GM23248 (cell line): ENCODE measurements around the gene BAD. TPM values are rescaled to one million over a fixed set of nuclear protein-coding genes. Genes with fewer than 3 reads are reported as not detected.
A peak's percentile ranks its signal among the peaks of the same experiment; 100 is the strongest.

Source experiments
- DNase-seq: peaks from one replicate; pipeline ENCODE4 v3.0.0-alpha.2; 2015
- H2AFZ ChIP-seq: fragments of 200-600 bp; sonication (generic); 2 replicates; pipeline ENCODE4 v1.6.1; 2016; ENCODE audit warnings: antibody characterized with exemption
- H3F3A ChIP-seq: fragments of 200-600 bp; sonication (generic); 2 replicates; pipeline ENCODE4 v1.6.1; 2016; ENCODE audit warnings: mild to moderate bottlenecking, antibody characterized with exemption, mixed run types; ENCODE audit not compliant: insufficient read depth
- H3K27ac ChIP-seq: fragments of 200-600 bp; sonication (generic); 2 replicates; pipeline ENCODE4 v1.5.1; 2016; ENCODE audit warnings: mild to moderate bottlenecking
- H3K27me3 ChIP-seq: fragments of 200-600 bp; sonication (generic); replicated peaks from 2 replicates; pipeline ENCODE4 v1.6.1; 2016; ENCODE audit warnings: mild to moderate bottlenecking; ENCODE audit not compliant: insufficient read depth
- H3K36me3 ChIP-seq: fragments of 200-600 bp; sonication (generic); 2 replicates; pipeline ENCODE4 v1.6.1; 2016; ENCODE audit warnings: low read depth, mild to moderate bottlenecking
- H3K4me1 ChIP-seq: fragments of 200-600 bp; sonication (generic); 2 replicates; pipeline ENCODE4 v1.6.1; 2016; ENCODE audit warnings: mild to moderate bottlenecking; ENCODE audit not compliant: insufficient read depth
- H3K4me2 ChIP-seq: fragments of 200-600 bp; sonication (generic); one replicate; pipeline ENCODE4 v1.6.1; 2016; ENCODE audit warnings: mild to moderate bottlenecking; ENCODE audit not compliant: unreplicated experiment
- H3K4me3 ChIP-seq: fragments of 200-600 bp; sonication (generic); 2 replicates; pipeline ENCODE4 v1.5.1; 2016; ENCODE audit warnings: mild to moderate bottlenecking
- H3K79me2 ChIP-seq: fragments of 200-600 bp; sonication (generic); 2 replicates; pipeline ENCODE4 v1.6.1; 2016; ENCODE audit warnings: mild to moderate bottlenecking; ENCODE audit not compliant: insufficient read depth
- H3K9ac ChIP-seq: fragments of 200-600 bp; sonication (generic); 2 replicates; pipeline ENCODE4 v1.6.1; 2016; ENCODE audit warnings: mild to moderate bottlenecking
- H3K9me2 ChIP-seq: fragments of 200-600 bp; sonication (generic); 2 replicates; pipeline ENCODE4 v1.6.1; 2016; ENCODE audit warnings: mixed run types, mild to moderate bottlenecking, moderate library complexity; ENCODE audit not compliant: insufficient read depth
- H3K9me3 ChIP-seq: fragments of 200-600 bp; sonication (generic); one replicate; pipeline ENCODE4 v1.6.1; 2017; ENCODE audit warnings: low read depth
- H4K20me1 ChIP-seq: fragments of 200-600 bp; sonication (generic); 2 replicates; pipeline ENCODE4 v1.6.0; 2016; ENCODE audit not compliant: insufficient read depth
- EZH2 ChIP-seq: fragments of 200-600 bp; sonication (generic); IDR thresholded peaks from 2 replicates; pipeline ENCODE4 v1.6.1; 2018; ENCODE audit warnings: antibody characterized with exemption, mild to moderate bottlenecking; ENCODE audit not compliant: insufficient read depth, poor library complexity, severe bottlenecking
- EZH2phosphoT487 ChIP-seq: fragments of 200-600 bp; sonication (generic); IDR thresholded peaks from 2 replicates; pipeline ENCODE4 v1.6.1; 2018; ENCODE audit warnings: antibody characterized with exemption, moderate library complexity, mild to moderate bottlenecking, low read depth; ENCODE audit not compliant: insufficient read depth
- WGBS, 2 experiments: methylation state at CpG; one replicate each; pipeline ENCODE4 v1.1.6; 2015 to 2017; ENCODE audit warnings: low lambda C conversion rate in 2 of 2, low coverage in 1 of 2; ENCODE audit errors: missing lambda C conversion rate in 2 of 2; 5-methylcytosine and 5-hydroxymethylcytosine counted together
- in situ Hi-C: fragments of 300-500 bp; cut with MboI; formaldehyde crosslinking; loops from 2 replicates; pipeline ENCODE4 v1.15.0; 2020
- polyA plus RNA-seq: library from polyadenylated mRNA; unstranded; fragments of >200 nt; fragmentation: Nextera tagmentation; extraction: Ambion mirVana; gene quantifications from 2 replicates; pipeline ENCODE4 v1.2.1, GENCODE V29; 2016
- total RNA-seq: library from RNA; depleted of rRNA; stranded (reverse); fragments of >200 nt; shearing (Covaris generic); gene quantifications from 2 replicates; pipeline ENCODE4 v1.2.3, GENCODE V29; 2014

Gene BAD
- total and polyA plus RNA-seq, 2 experiments from 2014 or later: 146 to 170 TPM

- Histone ChIP-seq H3K4me2 (no peak overlapping the region), H3K36me3 (0 out of 2 replicates have a peak, but pooled peaks cover 4% of the 10 kb centered on the region), H3K4me3 (no peak overlapping the region), H4K20me1 (no peaks in the 10 kb centered on the region), H3F3A (peaks cover 36% of the 10 kb centered on the region), H3K27me3 (no peaks in the 10 kb centered on the region), H3K27ac (peak overlapping the region; percentile 34; the same call in 1 of the 2 replicates), H3K9me3 (no peaks in the 10 kb centered on the region), H3K79me2 (peaks cover 34% of the 10 kb centered on the region), H3K4me1 (peaks cover 21% of the 10 kb centered on the region), H2AFZ (no peak overlapping the region), H3K9ac (no peak overlapping the region), H3K9me2 (no peaks in the 10 kb centered on the region)
- TF ChIP-seq EZH2 (no peak), EZH2phosphoT487 (no peak)
- in situ Hi-C loops: no loop called here
- no peak for DNase-seq
- 82 to 83% methylated on average over 2 of the region's 2 CpGs for WGBS, 2 experiments
Measured at GRCh38 chr11:64275841-64276240, 8.6 kb downstream of the BAD start.

GRCh38 chr11:64275031-64275800, 9.2 kb downstream of the BAD start:
- peaks cover 21% of the 10 kb centered on the region for H3K4me1 ChIP-seq
- peaks cover 41% of the 10 kb centered on the region for H3F3A ChIP-seq
- H3K79me2 ChIP-seq: peaks cover 34% of the 10 kb centered on the region
- H3K9me3 ChIP-seq: no peaks in the 10 kb centered on the region
- 92% methylated on average over 13 to 15 of the region's 15 CpGs for WGBS, 2 experiments
- H3K9me2 ChIP-seq: no peaks in the 10 kb centered on the region
- in situ Hi-C loops: no loop called here
- TF ChIP-seq EZH2: no peak
- no peak for TF ChIP-seq EZH2phosphoT487
- no peaks in the 10 kb centered on the region for H4K20me1 ChIP-seq
- no peak overlapping the region for H3K4me3 ChIP-seq
- 0 out of 2 replicates have a peak, but pooled peaks cover 4% of the 10 kb centered on the region for H3K36me3 ChIP-seq
- no peaks in the 10 kb centered on the region for H3K27me3 ChIP-seq
- no peak overlapping the region for H3K9ac ChIP-seq
- DNase-seq: no peak
- H2AFZ ChIP-seq: no peak overlapping the region
- no peak overlapping the region for H3K27ac ChIP-seq
- H3K4me2 ChIP-seq: no peak overlapping the region

GRCh38 chr11:64269540-64270220, 14.8 kb downstream of the BAD start:
- 1% methylated on average over 48 to 58 of the region's 58 CpGs for WGBS, 2 experiments
- Histone ChIP-seq H3K9me3 (no peaks in the 10 kb centered on the region), H3K9me2 (no peaks in the 10 kb centered on the region), H2AFZ (peak overlapping the region; percentile 62), H3F3A (peaks cover 23% of the 10 kb centered on the region), H3K4me2 (peak overlapping the region; percentile 83), H3K4me1 (peaks cover 23% of the 10 kb centered on the region), H3K79me2 (peaks cover 30% of the 10 kb centered on the region), H3K9ac (peak overlapping the region; percentile 84), H3K27me3 (no peaks in the 10 kb centered on the region), H3K4me3 (peak overlapping the region; percentile 87), H3K27ac (peak overlapping the region; percentile 83), H4K20me1 (no peaks in the 10 kb centered on the region), H3K36me3 (no peaks in the 10 kb centered on the region)
- peak; percentile 100 for DNase-seq
- TF ChIP-seq EZH2 (no peak), EZH2phosphoT487 (no peak)
- in situ Hi-C loops: no loop called here

GRCh38 chr11:64268893-64269539, 15.4 kb downstream of the BAD start:
- DNase-seq: peak; percentile 75
- no peaks in the 10 kb centered on the region for H3K27me3 ChIP-seq
- TF ChIP-seq EZH2 (no peak), EZH2phosphoT487 (no peak)
- peak overlapping the region; percentile 83 for H3K27ac ChIP-seq
- peak overlapping the region; percentile 83 for H3K4me2 ChIP-seq
- H3K36me3 ChIP-seq: no peaks in the 10 kb centered on the region; the same call in 1 of the 2 replicates
- peak overlapping the region; percentile 54 for H2AFZ ChIP-seq
- 3% methylated on average over 18 to 32 of the region's 34 CpGs for WGBS, 2 experiments
- H3K9me3 ChIP-seq: no peaks in the 10 kb centered on the region
- no peaks in the 10 kb centered on the region for H3K9me2 ChIP-seq
- peak overlapping the region; percentile 84 for H3K9ac ChIP-seq
- H4K20me1 ChIP-seq: no peaks in the 10 kb centered on the region
- H3K4me1 ChIP-seq: peaks cover 23% of the 10 kb centered on the region
- H3K4me3 ChIP-seq: peak overlapping the region; percentile 75
- peaks cover 24% of the 10 kb centered on the region for H3K79me2 ChIP-seq
- in situ Hi-C loops: no loop called here
- peaks cover 23% of the 10 kb centered on the region for H3F3A ChIP-seq
